Neuronal stem cell (in vitro differentiated cells): Measurements from ENCODE around the gene STOX1.

ENCODE experiments used
- DNase-seq: peaks from one replicate; pipeline ENCODE4 v3.0.0-alpha.2; 2013; ENCODE audit warnings: low spot score
- H2AFZ ChIP-seq: one replicate; pipeline ENCODE4 v1.6.1; 2013; ENCODE audit warnings: mild to moderate bottlenecking, low read length, inconsistent platforms
- H2AK5ac ChIP-seq: 2 replicates; pipeline ENCODE4 v1.6.1; 2013; ENCODE audit warnings: low read depth, mild to moderate bottlenecking, inconsistent platforms, low read length, moderate library complexity, mixed read lengths
- H2BK120ac ChIP-seq: 2 replicates; pipeline ENCODE4 v1.6.1; 2013; ENCODE audit warnings: low read depth, mild to moderate bottlenecking, inconsistent platforms, low read length, moderate library complexity, mixed read lengths
- H2BK12ac ChIP-seq: one replicate; pipeline ENCODE4 v1.6.1; 2013; ENCODE audit warnings: low read length, inconsistent platforms
- H2BK15ac ChIP-seq: 2 replicates; pipeline ENCODE4 v1.6.1; 2013; ENCODE audit warnings: mild to moderate bottlenecking, low read length, inconsistent platforms, mixed read lengths
- H2BK5ac ChIP-seq: one replicate; pipeline ENCODE4 v1.6.1; 2013; ENCODE audit warnings: inconsistent platforms, mild to moderate bottlenecking, low read length, moderate library complexity
- H3K14ac ChIP-seq: one replicate; pipeline ENCODE4 v1.6.1; 2013; ENCODE audit warnings: low read length, inconsistent platforms
- H3K18ac ChIP-seq: 2 replicates; pipeline ENCODE4 v1.6.1; 2013; ENCODE audit warnings: low read length, inconsistent platforms
- H3K23ac ChIP-seq: 2 replicates; pipeline ENCODE4 v1.6.1; 2013; ENCODE audit warnings: low read depth, mild to moderate bottlenecking, mixed read lengths, low read length, inconsistent platforms; ENCODE audit not compliant: poor library complexity
- H3K27ac ChIP-seq: replicated peaks from 3 replicates; pipeline ENCODE4 v1.5.1; 2013; ENCODE audit warnings: low read length, inconsistent platforms
- H3K27me3 ChIP-seq, 3 experiments: 2 replicates each; pipeline ENCODE4 v1.6.1; 2013; ENCODE audit warnings: low read length in 3 of 3, mild to moderate bottlenecking in 2 of 3, inconsistent platforms in 1 of 3, low read depth in 1 of 3, mixed read lengths in 1 of 3, moderate library complexity in 1 of 3; ENCODE audit not compliant: control insufficient read depth in 3 of 3, insufficient read depth in 3 of 3
- H3K36me3 ChIP-seq, 2 donors: replicated peaks in 1 of 2; 2 replicates each; pipeline ENCODE4 v1.6.1; 2013; ENCODE audit warnings: low read length in 2 of 2; ENCODE audit not compliant: control insufficient read depth in 2 of 2, insufficient read depth in 2 of 2
- H3K4ac ChIP-seq: 2 replicates; pipeline ENCODE4 v1.6.1; 2013; ENCODE audit warnings: inconsistent platforms, mild to moderate bottlenecking, low read length, moderate library complexity
- H3K4me1 ChIP-seq, 2 donors: 1 replicate in 1 of 2; 2 replicates in 1 of 2; pipeline ENCODE4 v1.6.1; 2013; ENCODE audit warnings: low read length in 2 of 2, low read depth in 1 of 2; ENCODE audit not compliant: control insufficient read depth in 2 of 2, insufficient read depth in 1 of 2
- H3K4me2 ChIP-seq: one replicate; pipeline ENCODE4 v1.6.1; 2013; ENCODE audit warnings: mild to moderate bottlenecking, low read length, inconsistent platforms; ENCODE audit not compliant: insufficient read depth, poor library complexity, severe bottlenecking
- H3K4me3 ChIP-seq, 2 donors: 2 replicates each; pipeline ENCODE4 v1.5.1; 2013; ENCODE audit warnings: low read length in 2 of 2, mild to moderate bottlenecking in 2 of 2, inconsistent platforms in 1 of 2, moderate library complexity in 1 of 2
- H3K79me1 ChIP-seq: one replicate; pipeline ENCODE4 v1.6.1; 2013; ENCODE audit warnings: low read depth, mild to moderate bottlenecking, inconsistent platforms, low read length, moderate library complexity
- H3K9ac ChIP-seq: one replicate; pipeline ENCODE4 v1.6.1; 2013; ENCODE audit warnings: mild to moderate bottlenecking, low read depth, low read length, inconsistent platforms; ENCODE audit not compliant: poor library complexity
- H3K9me3 ChIP-seq, 2 donors: replicated peaks in 1 of 2; 2 replicates each; pipeline versions ENCODE3 to v1.6.1; 2013; ENCODE audit warnings: low read length in 2 of 2, mild to moderate bottlenecking in 2 of 2, inconsistent platforms in 1 of 2, low read depth in 1 of 2, mixed read lengths in 1 of 2, moderate library complexity in 1 of 2; ENCODE audit not compliant: control insufficient read depth in 2 of 2, insufficient read depth in 1 of 2
- H4K8ac ChIP-seq: one replicate; pipeline ENCODE4 v1.6.1; 2013; ENCODE audit warnings: low read depth, mild to moderate bottlenecking, inconsistent platforms, low read length, moderate library complexity
- H4K91ac ChIP-seq: one replicate; pipeline ENCODE4 v1.6.1; 2013; ENCODE audit warnings: low read length, low read depth, mild to moderate bottlenecking, inconsistent platforms; ENCODE audit not compliant: poor library complexity
- WGBS, 2 donors: extraction: QIAGEN DNeasy Blood & Tissue Kit; methylation state at CpG; one replicate each; pipeline ENCODE4 v1.1.7; 2013; ENCODE audit warnings: missing lambda C conversion rate in 2 of 2, mixed read lengths in 1 of 2; ENCODE audit not compliant: insufficient read length in 2 of 2, insufficient replicate concordance in 1 of 2; ENCODE audit errors: extremely low coverage in 2 of 2; 5-methylcytosine and 5-hydroxymethylcytosine counted together

The STOX1 gene

GRCh38 chr10:68900427-68901104 lies 73.2 kb downstream of the STOX1 start:
- no CpG with 5 or more reads among the region's 40 CpGs for WGBS, 2 donors
- no peak for DNase-seq

GRCh38 chr10:68901105-68901927 lies 74.0 kb downstream of the STOX1 start, which contains the start of gene DDX50:
Gene DDX50 (plus strand): TSS chr10:68901315. CDS start chr10:68901385, 70 bp downstream.
- Histone ChIP-seq H3K4me1 (peaks cover 0 to 16% of the 10 kb centered on the region in 2 donors), H3K27me3 (no peaks in the 10 kb centered on the region), H2BK5ac (peak within 1 kb of the TSS; percentile 89), H2AFZ (peak within 1 kb of the TSS; percentile 90), H2AK5ac (peak within 1 kb of the TSS; percentile 77), H3K9ac (peak within 1 kb of the TSS; percentile 90), H3K14ac (peak within 1 kb of the TSS; percentile 76), H3K4ac (no peak within 1 kb of the TSS), H3K9me3 (no peaks in the 10 kb centered on the region), H3K4me3 (peak within 1 kb of the TSS; percentile 77 to 94), H3K4me2 (peak within 1 kb of the TSS; percentile 63), H2BK15ac (no peak within 1 kb of the TSS), H3K36me3 (peaks cover under 1 to 28% of the 10 kb centered on the region in 2 donors), H2BK12ac (no peak within 1 kb of the TSS), H4K8ac (no peak within 1 kb of the TSS), H4K91ac (no peak within 1 kb of the TSS), H3K23ac (peak within 1 kb of the TSS; percentile 93), H3K18ac (peak within 1 kb of the TSS; percentile 95), H3K79me1 (no peaks in the 10 kb centered on the region), H2BK120ac (no peak within 1 kb of the TSS), H3K27ac (peak within 1 kb of the TSS; percentile 93)
- peak; percentile 99 for DNase-seq
- no CpG with 5 or more reads among the region's 47 CpGs for WGBS, 2 donors

More at GRCh38 chr10:68900427-68901104, 73.2 kb downstream of the STOX1 start:
- H2AFZ ChIP-seq, result peak overlapping the region; percentile 90
- H4K91ac ChIP-seq, result no peak overlapping the region
- H3K4me3 ChIP-seq, result peak overlapping the region; percentile 77 to 84
- H3K9ac ChIP-seq, result peak overlapping the region; percentile 90
- H3K4me2 ChIP-seq, result peak overlapping the region; percentile 57
- peaks cover 0 to 22% of the 10 kb centered on the region in 2 donors for H3K36me3 ChIP-seq
- H3K79me1 ChIP-seq, result no peaks in the 10 kb centered on the region
- no peak overlapping the region for H2BK12ac ChIP-seq
- H4K8ac ChIP-seq, result no peak overlapping the region
- peak overlapping the region; percentile 93 for H3K27ac ChIP-seq
- peak overlapping the region; percentile 95 for H3K18ac ChIP-seq
- no peaks in the 10 kb centered on the region for H3K27me3 ChIP-seq
- H3K9me3 ChIP-seq, result no peaks in the 10 kb centered on the region
- H3K4ac ChIP-seq, result no peak overlapping the region
- no peak overlapping the region for H2BK15ac ChIP-seq
- peak overlapping the region; percentile 89 for H2BK5ac ChIP-seq
- no peak overlapping the region for H2BK120ac ChIP-seq
- H3K23ac ChIP-seq, result peak overlapping the region; percentile 86
- no peak overlapping the region for H3K14ac ChIP-seq
- H2AK5ac ChIP-seq, result no peak overlapping the region
- H3K4me1 ChIP-seq, result peaks cover 0 to 16% of the 10 kb centered on the region in 2 donors

GRCh38 chr10:68902382-68902781 lies 75.1 kb downstream of the STOX1 start:
- WGBS, 2 donors, result no CpG with 5 or more reads among the region's 5 CpGs

GRCh38 chr10:68924593-68924992 lies 97.3 kb downstream of the STOX1 start:
- no peak overlapping the region for H3K4me2 ChIP-seq
- H4K91ac ChIP-seq, result no peak overlapping the region
- DNase-seq, result no peak

More at GRCh38 chr10:68902382-68902781, 75.1 kb downstream of the STOX1 start:
- H3K4me1 ChIP-seq, result peaks cover 0 to 16% of the 10 kb centered on the region in 2 donors
- no peak overlapping the region for H2BK5ac ChIP-seq
- H4K91ac ChIP-seq, result no peak overlapping the region
- peaks cover 5 to 39% of the 10 kb centered on the region in 2 donors for H3K36me3 ChIP-seq
- peak overlapping the region in 1 of 2 donors; percentile 77 for H3K4me3 ChIP-seq
- H3K23ac ChIP-seq, result no peak overlapping the region
- no peak overlapping the region for H2AK5ac ChIP-seq
- H3K14ac ChIP-seq, result no peak overlapping the region
- H2BK120ac ChIP-seq, result no peak overlapping the region
- no peak overlapping the region for H4K8ac ChIP-seq
- no peak overlapping the region for H3K4ac ChIP-seq
- no peak overlapping the region for H3K4me2 ChIP-seq
- H3K9me3 ChIP-seq, result no peaks in the 10 kb centered on the region
- no peak for DNase-seq
- H3K9ac ChIP-seq, result no peak overlapping the region
- no peaks in the 10 kb centered on the region for H3K27me3 ChIP-seq
- H2BK15ac ChIP-seq, result no peak overlapping the region
- no peaks in the 10 kb centered on the region for H3K79me1 ChIP-seq
- no peak overlapping the region for H2BK12ac ChIP-seq
- H2AFZ ChIP-seq, result no peak overlapping the region
- H3K27ac ChIP-seq, result no peak overlapping the region
- H3K18ac ChIP-seq, result no peak overlapping the region

More at GRCh38 chr10:68924593-68924992, 97.3 kb downstream of the STOX1 start:
- H3K18ac ChIP-seq, result no peak overlapping the region
- no peak overlapping the region for H4K8ac ChIP-seq
- H2BK12ac ChIP-seq, result no peak overlapping the region
- H3K27ac ChIP-seq, result no peak overlapping the region
- peaks cover 2 to 93% of the 10 kb centered on the region in 2 donors for H3K36me3 ChIP-seq
- H2BK5ac ChIP-seq, result no peak overlapping the region
- no peak overlapping the region for H3K4me3 ChIP-seq
- H3K4me1 ChIP-seq, result no peaks in the 10 kb centered on the region
- no peak overlapping the region for H2BK15ac ChIP-seq
- no peaks in the 10 kb centered on the region for H3K27me3 ChIP-seq
- H2BK120ac ChIP-seq, result no peak overlapping the region
- H3K14ac ChIP-seq, result no peak overlapping the region
- no peak overlapping the region for H3K9ac ChIP-seq
- H3K79me1 ChIP-seq, result no peaks in the 10 kb centered on the region
- no peak overlapping the region for H3K4ac ChIP-seq
- no peaks in the 10 kb centered on the region for H3K9me3 ChIP-seq
- H2AK5ac ChIP-seq, result no peak overlapping the region
- H2AFZ ChIP-seq, result no peak overlapping the region
- no peak overlapping the region for H3K23ac ChIP-seq
